GM12878 (cell line): Measurements from ENCODE around the gene SNCAIP. TPM values are rescaled to one million over a fixed set of nuclear protein-coding genes. Genes with fewer than 3 reads are reported as not detected.

Experiments
- CHD1 ChIP-seq: IDR thresholded peaks from 2 replicates; pipeline ENCODE4 v1.6.1; 2012; ENCODE audit warnings: low read depth, low read length, improper control_type of control experiment
- CREM ChIP-seq: IDR thresholded peaks from 2 replicates; pipeline ENCODE4 v1.6.1; 2014; ENCODE audit warnings: antibody characterized with exemption, low read depth
- E2F4 ChIP-seq: IDR thresholded peaks from 2 replicates; pipeline ENCODE4 v1.6.1; 2012; ENCODE audit warnings: low read depth, low read length, improper control_type of control experiment
- ETV6 ChIP-seq, 2 experiments: fragments of 450-650 bp in 1 of 2; IDR thresholded peaks in 1 of 2; conservative IDR thresholded peaks in 1 of 2; 2 replicates each; pipeline ENCODE4 v1.6.1; 2014; ENCODE audit warnings: antibody characterized with exemption in 1 of 2, borderline replicate concordance in 1 of 2, low read depth in 1 of 2, mild to moderate bottlenecking in 1 of 2, moderate library complexity in 1 of 2
- FOXK2 ChIP-seq: fragments of 450-650 bp; IDR thresholded peaks from 2 replicates; pipeline ENCODE4 v1.6.1; 2017; ENCODE audit warnings: mild to moderate bottlenecking, moderate library complexity
- IRF4 ChIP-seq: IDR thresholded peaks from 2 replicates; pipeline ENCODE4 v1.6.1; 2011; ENCODE audit warnings: low read depth, low read length
- JUNB ChIP-seq: IDR thresholded peaks from 2 replicates; pipeline ENCODE4 v1.6.1; 2016; ENCODE audit warnings: antibody characterized with exemption, mild to moderate bottlenecking
- NFXL1 ChIP-seq: fragments of 450-650 bp; IDR thresholded peaks from 2 replicates; pipeline ENCODE4 v1.6.1; 2017; ENCODE audit warnings: antibody characterized with exemption, mild to moderate bottlenecking, borderline replicate concordance
- NKRF ChIP-seq: fragments of 450-650 bp; conservative IDR thresholded peaks from 2 replicates; pipeline ENCODE4 v1.6.1; 2017; ENCODE audit warnings: mild to moderate bottlenecking, moderate library complexity
- RELB ChIP-seq: fragments of 450-650 bp; IDR thresholded peaks from 2 replicates; pipeline ENCODE4 v1.6.1; 2017; ENCODE audit warnings: low read depth, mild to moderate bottlenecking, moderate library complexity
- SREBF1 ChIP-seq: IDR thresholded peaks from 2 replicates; pipeline ENCODE4 v1.6.1; 2012; ENCODE audit warnings: mild to moderate bottlenecking, low read length
- SUPT20H ChIP-seq: IDR thresholded peaks from 2 replicates; pipeline ENCODE4 v1.6.1; 2011; ENCODE audit warnings: low read depth, mild to moderate bottlenecking, low read length, moderate library complexity, borderline replicate concordance; ENCODE audit not compliant: control insufficient read depth
- TCF7 ChIP-seq: IDR thresholded peaks from 2 replicates; pipeline ENCODE4 v1.6.1; 2014; ENCODE audit warnings: antibody characterized with exemption, borderline replicate concordance
- polyA plus RNA-seq, 11 experiments: library from polyadenylated mRNA; depleted of rRNA in 4 of 11; unstranded in 6 of 11; stranded (reverse) in 5 of 11; fragments of >200 nt; fragmentation: Nextera tagmentation in 4 of 11; fragmentation: Illumina TruSeq in 1 of 11; extraction: Ambion mirVana in 4 of 11; extraction: Trizol in 1 of 11; gene quantifications; 1 replicate in 1 of 11; 2 replicates in 10 of 11; pipeline versions ENCODE4 v1.2.1 to v1.2.3, GENCODE V29; 2011 to 2016; ENCODE audit warnings: inconsistent platforms in 2 of 11, missing spikeins in 2 of 11, low read depth in 1 of 11
- total RNA-seq, 4 experiments: library from RNA; depleted of rRNA in 3 of 4; stranded (reverse); fragments of >200 nt in 3 of 4; fragmentation: Illumina TruSeq in 1 of 4; extraction: Trizol in 1 of 4; gene quantifications; 2 replicates each; pipeline versions ENCODE4 v1.2.1 to v1.2.3, GENCODE V29; 2013 to 2021
- TF ChIP-seq, protein P1 (sequence below): IDR thresholded peaks from 2 replicates; pipeline ENCODE4 v1.6.1; 2012; ENCODE audit warnings: low read length, inconsistent platforms

Gene SNCAIP
- total and polyA plus RNA-seq, 10 of the 15 experiments (the other 5 are each of a cell fraction or from before 2014, with no cell fraction given) = 0.03 to 0.62 (median 0.16) TPM; not detected in 1

GRCh38 chr5:122366501-122366900 lies 54.5 kb downstream of the SNCAIP start (continued):
- TF ChIP-seq RELB (no peak), E2F4 (no peak), NFXL1 (no peak), CREM (peak; percentile 62), IRF4 (peak; percentile 90), JUNB (peak; percentile 95), NKRF (no peak), SREBF1 (no peak), TCF7 (0 out of 2 replicates have a peak, but pooled peaks have one; percentile 43), ETV6 (conservative IDR thresholded peaks at IDR 0.05 in 1 of 2, IDR thresholded peaks at IDR 0.05 in 1 of 2; ENCODE audit: borderline replicate concordance in 1 of 2, low read depth in 1 of 2) (no peak), FOXK2 (no peak), CHD1 (no peak), SUPT20H (no peak)
- TF ChIP-seq, protein P1, sequence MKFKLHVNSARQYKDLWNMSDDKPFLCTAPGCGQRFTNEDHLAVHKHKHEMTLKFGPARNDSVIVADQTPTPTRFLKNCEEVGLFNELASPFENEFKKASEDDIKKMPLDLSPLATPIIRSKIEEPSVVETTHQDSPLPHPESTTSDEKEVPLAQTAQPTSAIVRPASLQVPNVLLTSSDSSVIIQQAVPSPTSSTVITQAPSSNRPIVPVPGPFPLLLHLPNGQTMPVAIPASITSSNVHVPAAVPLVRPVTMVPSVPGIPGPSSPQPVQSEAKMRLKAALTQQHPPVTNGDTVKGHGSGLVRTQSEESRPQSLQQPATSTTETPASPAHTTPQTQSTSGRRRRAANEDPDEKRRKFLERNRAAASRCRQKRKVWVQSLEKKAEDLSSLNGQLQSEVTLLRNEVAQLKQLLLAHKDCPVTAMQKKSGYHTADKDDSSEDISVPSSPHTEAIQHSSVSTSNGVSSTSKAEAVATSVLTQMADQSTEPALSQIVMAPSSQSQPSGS = 0 out of 2 replicates have a peak, but pooled peaks have one; percentile 41
